ENCODE data around the gene LUZP2. TPM values are rescaled to one million over a fixed set of nuclear protein-coding genes. Genes with fewer than 3 reads are reported as not detected.

The LUZP2 gene
- total RNA-seq, 2 experiments from 2014 or later: not detected

DNA sequence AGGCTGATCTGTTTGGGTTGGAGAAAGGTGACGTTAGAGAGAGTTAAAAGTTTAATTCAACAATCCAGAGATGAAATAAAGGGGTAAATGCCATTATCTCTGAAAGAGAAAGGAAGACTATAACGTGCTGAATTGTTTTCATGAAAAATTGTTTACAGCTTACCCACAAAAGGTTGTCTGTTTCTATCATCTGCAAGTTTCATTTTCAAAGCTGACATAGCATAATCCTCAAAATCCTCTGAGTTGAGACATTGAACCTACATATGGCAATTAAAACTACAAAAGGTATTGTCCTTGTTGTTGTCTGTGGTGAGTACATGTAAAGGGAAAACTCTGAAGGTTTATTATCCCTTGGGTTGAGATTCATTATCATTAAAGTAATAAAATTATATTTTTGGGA is 569.9 kb downstream of the LUZP2 start:
- no peak for TF ChIP-seq CTCF (IDR thresholded peaks at IDR 0.05)
- ChIA-PET CTCF (no interaction called here), POLR2A (no interaction called here)
- no peaks in the 10 kb centered on the region for H3K4me1 ChIP-seq (ENCODE audit: insufficient read depth, low read length)
- no peaks in the 10 kb centered on the region for H3K27me3 ChIP-seq (ENCODE audit: control insufficient read depth in 1 of 2, insufficient read depth in 2 of 2, low read length in 2 of 2)
- Mint-ChIP-seq H3K36me3 (ENCODE audit: low read depth) (no peaks in the 10 kb centered on the region), H3K4me3 (no peak overlapping the region), H3K27ac (no peak overlapping the region), H3K9me3 (peaks cover 11% of the 10 kb centered on the region), H3K4me1 (ENCODE audit: low read depth) (no peaks in the 10 kb centered on the region), H3K27me3 (no peaks in the 10 kb centered on the region)
- H3K27ac ChIP-seq (ENCODE audit: low read depth in 1 of 2, low read length in 2 of 2): no peak overlapping the region
- ATAC-seq (ENCODE audit: poor library complexity) (no peak), DNase-seq (no peak)
- intact Hi-C loops (cut with DNase I, micrococcal nuclease): no loop called here
- H3K9me3 ChIP-seq (ENCODE audit: control insufficient read depth in 1 of 2, insufficient read depth in 1 of 2, low read length in 2 of 2): no peaks in the 10 kb centered on the region
- H3K36me3 ChIP-seq (ENCODE audit: insufficient read depth, low read length): no peaks in the 10 kb centered on the region
- H3K4me3 ChIP-seq (ENCODE audit: low read length): no peak overlapping the region

DNA sequence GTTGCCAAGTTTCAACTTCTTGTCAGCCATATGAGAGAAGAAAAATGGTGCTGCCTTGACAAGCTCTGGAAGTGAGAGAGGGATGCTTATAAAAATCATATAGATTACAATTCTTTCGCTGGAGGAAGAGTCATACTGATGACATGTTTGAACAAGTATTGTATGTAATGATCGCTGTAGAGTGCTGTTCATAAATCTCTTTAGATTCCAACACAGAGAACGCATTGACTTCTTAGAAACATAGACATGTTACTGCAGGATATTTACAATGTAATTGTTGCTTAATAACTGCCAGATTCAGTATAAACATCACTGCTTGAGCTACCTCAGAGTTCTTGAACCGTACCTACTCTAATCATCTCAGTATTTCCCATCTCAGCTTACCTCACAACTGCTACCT is 571.6 kb downstream of the LUZP2 start:
- ATAC-seq (ENCODE audit: poor library complexity): no peak
- Histone ChIP-seq H3K36me3 (ENCODE audit: insufficient read depth, low read length) (no peaks in the 10 kb centered on the region), H3K4me3 (ENCODE audit: low read length) (no peak overlapping the region), H3K4me1 (ENCODE audit: insufficient read depth, low read length) (no peaks in the 10 kb centered on the region), H3K9me3 (ENCODE audit: control insufficient read depth in 1 of 2, insufficient read depth in 1 of 2, low read length in 2 of 2) (no peaks in the 10 kb centered on the region), H3K27ac (ENCODE audit: low read depth in 1 of 2, low read length in 2 of 2) (no peak overlapping the region), H3K27me3 (ENCODE audit: control insufficient read depth in 1 of 2, insufficient read depth in 2 of 2, low read length in 2 of 2) (no peaks in the 10 kb centered on the region)
- CTCF ChIA-PET: no interaction called here
- no peaks in the 10 kb centered on the region for H3K4me1 Mint-ChIP-seq (ENCODE audit: low read depth)
- POLR2A ChIA-PET: no interaction called here
- peaks cover 11% of the 10 kb centered on the region for H3K9me3 Mint-ChIP-seq
- H3K27me3 Mint-ChIP-seq: no peaks in the 10 kb centered on the region
- H3K4me3 Mint-ChIP-seq: no peak overlapping the region
- DNase-seq: no peak
- H3K27ac Mint-ChIP-seq: no peak overlapping the region
- intact Hi-C loops (cut with DNase I, micrococcal nuclease): no loop called here
- H3K36me3 Mint-ChIP-seq (ENCODE audit: low read depth): no peaks in the 10 kb centered on the region
- TF ChIP-seq CTCF (IDR thresholded peaks at IDR 0.05): no peak

GRCh38 chr11:25094085-25094802 is 597.4 kb downstream of the LUZP2 start:
- Mint-ChIP-seq H3K27ac (no peak overlapping the region), H3K4me1 (ENCODE audit: low read depth) (no peaks in the 10 kb centered on the region), H3K4me3 (no peak overlapping the region), H3K27me3 (no peaks in the 10 kb centered on the region), H3K9me3 (peaks cover 6% of the 10 kb centered on the region), H3K36me3 (ENCODE audit: low read depth) (no peaks in the 10 kb centered on the region)
- Histone ChIP-seq H3K4me1 (ENCODE audit: insufficient read depth, low read length) (no peaks in the 10 kb centered on the region), H3K4me3 (ENCODE audit: low read length) (no peak overlapping the region), H3K9me3 (ENCODE audit: control insufficient read depth in 1 of 2, insufficient read depth in 1 of 2, low read length in 2 of 2) (peaks cover 0 to 6% of the 10 kb centered on the region in 2 experiments), H3K36me3 (ENCODE audit: insufficient read depth, low read length) (no peaks in the 10 kb centered on the region), H3K27me3 (ENCODE audit: control insufficient read depth in 1 of 2, insufficient read depth in 2 of 2, low read length in 2 of 2) (no peaks in the 10 kb centered on the region), H3K27ac (ENCODE audit: low read depth in 1 of 2, low read length in 2 of 2) (no peak overlapping the region)
- intact Hi-C loops (cut with DNase I, micrococcal nuclease): no loop called here
- POLR2A ChIA-PET: no interaction called here
- DNase-seq (peak in 1 of 14 experiments; percentile 3), ATAC-seq (ENCODE audit: poor library complexity) (no peak)
- TF ChIP-seq CTCF (IDR thresholded peaks at IDR 0.05): no peak
- CTCF ChIA-PET: no interaction called here
